H4 (cell line): Measurements from ENCODE around the gene TBC1D32. TPM values are rescaled to one million over a fixed set of nuclear protein-coding genes. Genes with fewer than 3 reads are reported as not detected.
"Not testable (repeated sequence)": the region's sequence is repeated elsewhere in the genome, so short reads cannot be mapped to it uniquely, and the experiment has no call there.

Experiments used
- DNase-seq: peaks from one replicate; pipeline ENCODE4 v3.0.0-alpha.2; 2015; ENCODE audit warnings: low spot score
- total RNA-seq: library from RNA; depleted of rRNA; stranded (reverse); fragments of >200 nt; shearing (Covaris generic); gene quantifications from 2 replicates; pipeline ENCODE4 v1.2.3, GENCODE V29; 2014

The TBC1D32 gene
- total RNA-seq, 1 experiment from 2014 or later: 2.9 TPM

- no peak for DNase-seq
Observed at GRCh38 chr6:121319603-121320002, 14.7 kb downstream of the TBC1D32 start.

GRCh38 chr6:121319112-121319553, 15.1 kb downstream of the TBC1D32 start:
- DNase-seq: no peak

GRCh38 chr6:121314381-121315112, 19.7 kb downstream of the TBC1D32 start:
- no peak for DNase-seq

GRCh38 chr6:121311814-121312213, 22.5 kb downstream of the TBC1D32 start:
- not testable (repeated sequence) for DNase-seq

- DNase-seq: no peak
Observed at GRCh38 chr6:121310495-121310894, 23.8 kb downstream of the TBC1D32 start.

- DNase-seq: no peak
Observed at GRCh38 chr6:121309768-121310469, 24.4 kb downstream of the TBC1D32 start.

GRCh38 chr6:121305957-121306607, 28.2 kb downstream of the TBC1D32 start:
- peak; percentile 14 for DNase-seq

GRCh38 chr6:121302882-121303281, 31.4 kb downstream of the TBC1D32 start:
- DNase-seq: no peak

GRCh38 chr6:121301156-121301555, 33.1 kb downstream of the TBC1D32 start:
- DNase-seq: not testable (repeated sequence)

GRCh38 chr6:121297694-121298093, 36.6 kb downstream of the TBC1D32 start:
- DNase-seq: peak; percentile 2

GRCh38 chr6:121285041-121285440, 49.2 kb downstream of the TBC1D32 start:
- DNase-seq: no peak

- no peak for DNase-seq
Observed at GRCh38 chr6:121274666-121275295, 59.5 kb downstream of the TBC1D32 start.

GRCh38 chr6:121263742-121264141, 70.5 kb downstream of the TBC1D32 start:
- no peak for DNase-seq

GRCh38 chr6:121260651-121261102, 73.6 kb downstream of the TBC1D32 start:
- peak; percentile 16 for DNase-seq

- peak; percentile 38 for DNase-seq
Observed at GRCh38 chr6:121247386-121247785, 86.9 kb downstream of the TBC1D32 start.

- no peak for DNase-seq
Observed at GRCh38 chr6:121242386-121242785, 91.9 kb downstream of the TBC1D32 start.

GRCh38 chr6:121237859-121238258, 96.4 kb downstream of the TBC1D32 start:
- DNase-seq: no peak

GRCh38 chr6:121236984-121237383, 97.3 kb downstream of the TBC1D32 start:
- no peak for DNase-seq

- no peak for DNase-seq
Observed at GRCh38 chr6:121235386-121235785, 98.9 kb downstream of the TBC1D32 start.

GRCh38 chr6:121223930-121224329, 110.3 kb downstream of the TBC1D32 start:
- DNase-seq: no peak

- no peak for DNase-seq
Observed at GRCh38 chr6:121223212-121223611, 111.1 kb downstream of the TBC1D32 start.

GRCh38 chr6:121222656-121223055, 111.6 kb downstream of the TBC1D32 start:
- no peak for DNase-seq
